Measurements from ENCODE around the gene MYDGF. TPM values are rescaled to one million over a fixed set of nuclear protein-coding genes. Genes with fewer than 3 reads are reported as not detected.
A peak's percentile ranks its signal among the peaks of the same experiment; 100 is the strongest.

The MYDGF gene
- total RNA-seq, 1 experiment from 2014 or later, result 81.2 TPM

DNA sequence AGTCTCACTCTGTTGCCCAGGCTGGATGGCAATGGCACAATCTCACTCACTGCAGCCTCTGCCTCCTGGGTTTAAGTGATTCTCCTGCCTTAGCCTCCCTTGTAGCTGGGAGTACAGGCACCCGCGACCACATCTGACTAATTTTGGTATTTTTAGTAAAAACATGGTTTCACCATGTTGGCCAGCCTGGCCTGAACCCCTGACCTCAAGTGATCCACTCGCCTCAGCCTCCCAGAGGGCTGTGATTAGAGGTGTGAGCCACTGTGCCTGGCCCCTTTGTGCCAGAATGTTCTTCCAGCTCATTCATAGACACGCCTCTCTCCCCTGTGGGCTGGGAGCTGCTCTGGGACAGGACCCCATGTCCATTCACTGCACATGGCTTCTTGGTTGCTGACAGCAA lies 9.1 kb downstream of the MYDGF start:
- H3K27ac Mint-ChIP-seq (ENCODE audit: unreplicated experiment), result peak overlapping the region; percentile 42

DNA sequence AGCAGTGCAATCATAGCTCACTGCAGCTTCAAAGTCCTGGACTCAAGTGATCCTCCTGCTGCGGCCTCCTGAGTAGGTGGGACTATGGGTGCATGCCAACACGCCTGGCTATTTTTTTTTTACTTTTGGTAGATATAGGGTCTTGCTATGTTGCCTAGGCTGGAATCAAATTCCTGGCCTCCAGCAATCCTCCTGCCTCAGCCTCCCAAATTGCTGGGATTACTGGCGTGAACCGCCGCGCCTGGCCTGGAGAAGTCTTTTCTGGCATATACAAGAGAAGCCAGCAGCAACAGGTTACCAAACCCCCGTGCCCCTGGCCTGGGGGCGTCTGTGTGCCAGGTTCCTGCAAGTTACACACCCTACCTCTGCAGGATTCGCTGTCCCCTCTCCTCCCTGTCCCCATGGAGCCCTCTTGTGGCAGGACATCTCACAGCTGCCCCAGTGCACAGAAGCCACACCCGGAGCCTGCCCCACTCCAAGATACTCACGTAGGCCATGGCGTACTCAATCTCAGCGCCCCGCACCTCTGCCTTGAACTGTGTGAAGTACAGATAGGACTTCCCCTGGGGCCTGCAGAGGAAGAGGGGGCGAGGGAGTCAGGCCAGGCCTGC lies 9.9 kb downstream of the MYDGF start:
- TF ChIP-seq, protein P1, sequence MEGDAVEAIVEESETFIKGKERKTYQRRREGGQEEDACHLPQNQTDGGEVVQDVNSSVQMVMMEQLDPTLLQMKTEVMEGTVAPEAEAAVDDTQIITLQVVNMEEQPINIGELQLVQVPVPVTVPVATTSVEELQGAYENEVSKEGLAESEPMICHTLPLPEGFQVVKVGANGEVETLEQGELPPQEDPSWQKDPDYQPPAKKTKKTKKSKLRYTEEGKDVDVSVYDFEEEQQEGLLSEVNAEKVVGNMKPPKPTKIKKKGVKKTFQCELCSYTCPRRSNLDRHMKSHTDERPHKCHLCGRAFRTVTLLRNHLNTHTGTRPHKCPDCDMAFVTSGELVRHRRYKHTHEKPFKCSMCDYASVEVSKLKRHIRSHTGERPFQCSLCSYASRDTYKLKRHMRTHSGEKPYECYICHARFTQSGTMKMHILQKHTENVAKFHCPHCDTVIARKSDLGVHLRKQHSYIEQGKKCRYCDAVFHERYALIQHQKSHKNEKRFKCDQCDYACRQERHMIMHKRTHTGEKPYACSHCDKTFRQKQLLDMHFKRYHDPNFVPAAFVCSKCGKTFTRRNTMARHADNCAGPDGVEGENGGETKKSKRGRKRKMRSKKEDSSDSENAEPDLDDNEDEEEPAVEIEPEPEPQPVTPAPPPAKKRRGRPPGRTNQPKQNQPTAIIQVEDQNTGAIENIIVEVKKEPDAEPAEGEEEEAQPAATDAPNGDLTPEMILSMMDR (IDR thresholded peaks at IDR 0.05; ENCODE audit: unreplicated experiment), result peak; percentile 27
- no peak overlapping the region for H3K4me3 Mint-ChIP-seq (ENCODE audit: low read depth, unreplicated experiment)
- no peak overlapping the region for H3K27ac Mint-ChIP-seq (ENCODE audit: unreplicated experiment)
- intact Hi-C loops (cut with micrococcal nuclease; ENCODE audit: unreplicated experiment), result no loop called here
- DNase-seq, result peak; percentile 45
- H3K4me1 Mint-ChIP-seq (ENCODE audit: low read depth, unreplicated experiment), result no peaks in the 10 kb centered on the region
- no peaks in the 10 kb centered on the region for H3K27me3 Mint-ChIP-seq (ENCODE audit: unreplicated experiment)
- no TSS peak for BruUV-seq (replicated peaks)
- peaks cover 46% of the 10 kb centered on the region for H3K36me3 Mint-ChIP-seq (ENCODE audit: insufficient read depth, unreplicated experiment)
- no peaks in the 10 kb centered on the region for H3K9me3 Mint-ChIP-seq (ENCODE audit: low read depth, unreplicated experiment)
- CTCF ChIA-PET, result interaction anchor here (0.6 kb wide), 1 partner anchor 37 kb away, joined by 3 read pairs; no protein-coding TSS in a partner anchor

More for the DNA sequence above, 9.1 kb downstream of the MYDGF start:
- CTCF ChIA-PET, result no interaction called here
- no peak overlapping the region for H3K4me3 Mint-ChIP-seq (ENCODE audit: low read depth, unreplicated experiment)
- no TSS peak for BruUV-seq (replicated peaks)
- H3K27me3 Mint-ChIP-seq (ENCODE audit: unreplicated experiment), result no peaks in the 10 kb centered on the region
- H3K36me3 Mint-ChIP-seq (ENCODE audit: insufficient read depth, unreplicated experiment), result peaks cover 45% of the 10 kb centered on the region
- intact Hi-C loops (cut with micrococcal nuclease; ENCODE audit: unreplicated experiment), result no loop called here
- DNase-seq, result no peak
- H3K4me1 Mint-ChIP-seq (ENCODE audit: low read depth, unreplicated experiment), result no peaks in the 10 kb centered on the region
- TF ChIP-seq, protein P1 (IDR thresholded peaks at IDR 0.05; ENCODE audit: unreplicated experiment), result no peak
- H3K9me3 Mint-ChIP-seq (ENCODE audit: low read depth, unreplicated experiment), result no peaks in the 10 kb centered on the region

DNA sequence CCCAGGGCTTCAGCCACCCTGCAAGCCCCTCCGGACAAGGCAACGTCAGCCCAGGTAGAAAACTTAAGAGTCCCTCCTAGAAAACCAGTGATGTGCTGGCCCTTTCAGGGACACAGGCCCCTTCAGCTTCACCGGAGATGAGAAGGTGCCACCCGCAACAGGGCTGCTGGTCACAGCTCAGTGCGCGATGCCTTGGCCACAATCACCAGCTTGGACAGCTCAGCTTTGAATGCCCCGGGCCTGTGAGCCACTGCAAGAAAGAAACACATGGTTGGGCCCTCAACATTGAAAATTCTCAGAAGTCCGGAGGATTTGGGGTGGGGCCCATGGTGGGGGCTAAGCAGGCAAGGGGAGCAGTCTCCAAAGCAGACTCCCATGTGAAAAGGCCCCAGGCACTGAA lies 12.3 kb downstream of the MYDGF start:
- CTCF ChIA-PET, result no interaction called here
- Mint-ChIP-seq H3K27ac (ENCODE audit: unreplicated experiment) (no peak overlapping the region), H3K9me3 (ENCODE audit: low read depth, unreplicated experiment) (no peaks in the 10 kb centered on the region), H3K27me3 (ENCODE audit: unreplicated experiment) (no peaks in the 10 kb centered on the region), H3K4me3 (ENCODE audit: low read depth, unreplicated experiment) (no peak overlapping the region), H3K36me3 (ENCODE audit: insufficient read depth, unreplicated experiment) (peaks cover 57% of the 10 kb centered on the region), H3K4me1 (ENCODE audit: low read depth, unreplicated experiment) (no peaks in the 10 kb centered on the region)
- TF ChIP-seq, protein P1 (IDR thresholded peaks at IDR 0.05; ENCODE audit: unreplicated experiment), result no peak
- no TSS peak for BruUV-seq (replicated peaks)
- intact Hi-C loops (cut with micrococcal nuclease; ENCODE audit: unreplicated experiment), result no loop called here
- DNase-seq, result no peak

DNA sequence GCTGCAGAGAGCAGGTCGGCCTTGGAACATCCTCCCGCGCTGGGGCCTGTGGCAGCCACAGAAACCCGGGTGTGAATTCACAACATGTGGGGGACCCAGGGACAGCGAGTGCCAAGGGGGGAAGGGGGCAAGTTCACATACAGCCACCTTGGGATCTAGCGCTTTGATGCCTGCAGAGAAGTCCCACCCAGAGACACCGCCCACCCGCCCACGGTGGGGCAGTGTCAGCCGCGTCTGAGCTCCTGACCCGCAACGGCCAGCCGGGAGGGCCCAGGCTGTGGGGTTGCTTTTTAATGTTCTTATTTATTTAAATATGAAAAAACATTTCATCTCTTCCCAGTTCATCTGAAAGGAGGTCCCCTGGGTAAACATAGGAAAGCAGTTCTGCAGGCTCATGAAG lies 12.9 kb downstream of the MYDGF start:
- Mint-ChIP-seq H3K36me3 (ENCODE audit: insufficient read depth, unreplicated experiment) (peaks cover 55% of the 10 kb centered on the region), H3K9me3 (ENCODE audit: low read depth, unreplicated experiment) (no peaks in the 10 kb centered on the region), H3K27ac (ENCODE audit: unreplicated experiment) (no peak overlapping the region), H3K4me1 (ENCODE audit: low read depth, unreplicated experiment) (no peaks in the 10 kb centered on the region), H3K4me3 (ENCODE audit: low read depth, unreplicated experiment) (no peak overlapping the region), H3K27me3 (ENCODE audit: unreplicated experiment) (no peaks in the 10 kb centered on the region)
- CTCF ChIA-PET, result no interaction called here
- BruUV-seq (replicated peaks), result no TSS peak
- no peak for DNase-seq
- TF ChIP-seq, protein P1 (IDR thresholded peaks at IDR 0.05; ENCODE audit: unreplicated experiment), result no peak
- intact Hi-C loops (cut with micrococcal nuclease; ENCODE audit: unreplicated experiment), result no loop called here
